ENCODE measurements around the gene RAD54L.
"Not testable (repeated sequence)": the region's sequence is repeated elsewhere in the genome, so short reads cannot be mapped to it uniquely, and the experiment has no call there.

The RAD54L gene

GRCh38 chr1:46325285-46326076, 77.9 kb downstream of the RAD54L start:
- DNase-seq, result not testable (repeated sequence)

Measured in NCI-H187 treated with DMSO at 0.1 percent for 48 hours (cell line).